Transverse colon (tissue), 4 donors: ENCODE measurements around the gene CXCL1. TPM values are rescaled to one million over a fixed set of nuclear protein-coding genes. Genes with fewer than 3 reads are reported as not detected.
A peak's percentile ranks its signal among the peaks of the same experiment; 100 is the strongest.
"Not testable (repeated sequence)": the region's sequence is repeated elsewhere in the genome, so short reads cannot be mapped to it uniquely, and the experiment has no call there.

Experiments
- DNase-seq: peaks from one replicate; pipeline ENCODE4 v3.0.0-alpha.2; 2019
- H3K27ac ChIP-seq, 4 donors: fragments of 200-600 bp; sonication (generic); 2 replicates each; pipeline ENCODE4 v1.5.1; 2016 to 2018; ENCODE audit warnings: inconsistent platforms in 4 of 4
- H3K27me3 ChIP-seq: fragments of 200-600 bp; sonication (generic); 2 replicates; pipeline ENCODE4 v1.5.1; 2017; ENCODE audit warnings: inconsistent platforms
- H3K36me3 ChIP-seq, 4 donors: fragments of 200-600 bp; sonication (generic); 2 replicates each; pipeline ENCODE4 v1.5.1; 2017 to 2019; ENCODE audit warnings: inconsistent platforms in 4 of 4
- H3K4me1 ChIP-seq, 4 donors: fragments of 200-600 bp; sonication (generic); 2 replicates each; pipeline ENCODE4 v1.5.1; 2017 to 2020; ENCODE audit warnings: inconsistent platforms in 4 of 4
- H3K4me3 ChIP-seq, 4 donors: fragments of 200-600 bp; sonication (generic); 1 replicate in 1 of 4; 2 replicates in 3 of 4; pipeline versions ENCODE4 v1.5.1 to v1.6.1; 2017 to 2019; ENCODE audit warnings: inconsistent platforms in 4 of 4
- H3K9me3 ChIP-seq, 2 donors: fragments of 200-600 bp; sonication (generic); 2 replicates each; pipeline ENCODE4 v1.5.1; 2017 to 2019; ENCODE audit warnings: inconsistent platforms in 2 of 2
- EP300 ChIP-seq: sonication (generic); formaldehyde crosslinking; IDR thresholded peaks from one replicate; pipeline ENCODE4 v1.6.1; 2017; ENCODE audit warnings: antibody characterized with exemption, low read depth
- POLR2A ChIP-seq: fragments of 450-650 bp; IDR thresholded peaks from one replicate; pipeline ENCODE4 v1.6.1; 2016; ENCODE audit warnings: antibody characterized with exemption, mild to moderate bottlenecking, moderate library complexity
- POLR2AphosphoS5 ChIP-seq, 3 donors: sonication (generic); formaldehyde crosslinking; IDR thresholded peaks; one replicate each; pipeline ENCODE4 v1.6.1; 2016; ENCODE audit warnings: antibody characterized with exemption in 3 of 3
- WGBS, 2 donors: methylation state at CpG; one replicate each; pipeline ENCODE4 v1.1.5; 2018; ENCODE audit warnings: low coverage in 1 of 2; 5-methylcytosine and 5-hydroxymethylcytosine counted together
- in situ Hi-C, 4 donors: fragments of 200-750 bp; cut with MboI; loops; one replicate each; pipeline versions ENCODE4 v1.15.0 to v1.15.1; 2017; ENCODE audit warnings: low sequenced_read_pairs in 3 of 4, low pct_ligation_motif_present in 1 of 4, low pct_unique_long_range_greater_than_20kb in 1 of 4
- intact Hi-C: fragments of 100-400 bp; cut with DNase I; formaldehyde crosslinking; loops from one replicate; pipeline ENCODE4 v1.15.1; 2023; ENCODE audit warnings: low total_unique reads
- total RNA-seq, 4 donors: library from RNA; depleted of rRNA; stranded (reverse); fragments of >200 nt; gene quantifications; one replicate each; pipeline ENCODE4 v1.1.0, GENCODE V29; 2016
- TF ChIP-seq, protein P1 (sequence below), 5 experiments: fragments of 200-600 bp in 3 of 5; fragments of 450-650 bp in 2 of 5; sonication (generic) in 3 of 5; IDR thresholded peaks; 1 replicate in 2 of 5; 2 replicates in 3 of 5; pipeline ENCODE4 v1.5.1; 2016 to 2017; ENCODE audit warnings: antibody characterized with exemption in 5 of 5, inconsistent platforms in 3 of 5, mild to moderate bottlenecking in 2 of 5, moderate library complexity in 1 of 5

The CXCL1 gene
- total RNA-seq, 4 donors from 2014 or later: 1.00 to 36.3 (median 15.4) TPM

DNA sequence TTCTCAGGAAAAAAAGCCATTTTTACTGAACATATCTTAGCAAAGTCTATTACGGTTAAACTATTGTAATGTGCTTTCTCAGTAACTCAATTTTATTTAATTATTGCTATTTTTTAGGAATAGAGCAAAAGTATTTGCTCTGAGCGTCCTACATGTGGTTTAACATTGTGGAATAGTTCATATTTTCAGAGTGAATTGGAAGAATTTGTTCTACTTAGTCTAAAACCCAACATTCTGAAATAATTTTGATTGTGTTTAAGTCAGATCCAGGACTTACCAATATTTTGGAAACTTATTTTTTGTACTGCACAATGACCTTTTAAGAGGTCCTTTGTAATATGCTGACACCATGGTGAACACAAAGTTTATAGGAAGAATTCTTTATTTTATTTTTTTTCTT is 27.2 kb downstream of the CXCL1 start:
- TF ChIP-seq EP300 (no peak), POLR2A (no peak), POLR2AphosphoS5 (IDR thresholded peaks at IDR 0.05) (no peak)
- TF ChIP-seq, protein P1, sequence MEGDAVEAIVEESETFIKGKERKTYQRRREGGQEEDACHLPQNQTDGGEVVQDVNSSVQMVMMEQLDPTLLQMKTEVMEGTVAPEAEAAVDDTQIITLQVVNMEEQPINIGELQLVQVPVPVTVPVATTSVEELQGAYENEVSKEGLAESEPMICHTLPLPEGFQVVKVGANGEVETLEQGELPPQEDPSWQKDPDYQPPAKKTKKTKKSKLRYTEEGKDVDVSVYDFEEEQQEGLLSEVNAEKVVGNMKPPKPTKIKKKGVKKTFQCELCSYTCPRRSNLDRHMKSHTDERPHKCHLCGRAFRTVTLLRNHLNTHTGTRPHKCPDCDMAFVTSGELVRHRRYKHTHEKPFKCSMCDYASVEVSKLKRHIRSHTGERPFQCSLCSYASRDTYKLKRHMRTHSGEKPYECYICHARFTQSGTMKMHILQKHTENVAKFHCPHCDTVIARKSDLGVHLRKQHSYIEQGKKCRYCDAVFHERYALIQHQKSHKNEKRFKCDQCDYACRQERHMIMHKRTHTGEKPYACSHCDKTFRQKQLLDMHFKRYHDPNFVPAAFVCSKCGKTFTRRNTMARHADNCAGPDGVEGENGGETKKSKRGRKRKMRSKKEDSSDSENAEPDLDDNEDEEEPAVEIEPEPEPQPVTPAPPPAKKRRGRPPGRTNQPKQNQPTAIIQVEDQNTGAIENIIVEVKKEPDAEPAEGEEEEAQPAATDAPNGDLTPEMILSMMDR (IDR thresholded peaks at IDR 0.05): no peak
- no peak for DNase-seq
- Histone ChIP-seq H3K4me1 (peaks cover 0 to 20% (median 15%) of the 10 kb centered on the region in 4 donors), H3K27ac (peak overlapping the region in 2 of 4 donors; percentile 67 to 75), H3K27me3 (no peaks in the 10 kb centered on the region), H3K36me3 (no peaks in the 10 kb centered on the region), H3K9me3 (no peaks in the 10 kb centered on the region), H3K4me3 (no peak overlapping the region)
- 63 to 86% methylated on average over 2 of the region's 2 CpGs for WGBS, 2 donors
- intact Hi-C loops (no loop called here), in situ Hi-C loops (no loop called here)

DNA sequence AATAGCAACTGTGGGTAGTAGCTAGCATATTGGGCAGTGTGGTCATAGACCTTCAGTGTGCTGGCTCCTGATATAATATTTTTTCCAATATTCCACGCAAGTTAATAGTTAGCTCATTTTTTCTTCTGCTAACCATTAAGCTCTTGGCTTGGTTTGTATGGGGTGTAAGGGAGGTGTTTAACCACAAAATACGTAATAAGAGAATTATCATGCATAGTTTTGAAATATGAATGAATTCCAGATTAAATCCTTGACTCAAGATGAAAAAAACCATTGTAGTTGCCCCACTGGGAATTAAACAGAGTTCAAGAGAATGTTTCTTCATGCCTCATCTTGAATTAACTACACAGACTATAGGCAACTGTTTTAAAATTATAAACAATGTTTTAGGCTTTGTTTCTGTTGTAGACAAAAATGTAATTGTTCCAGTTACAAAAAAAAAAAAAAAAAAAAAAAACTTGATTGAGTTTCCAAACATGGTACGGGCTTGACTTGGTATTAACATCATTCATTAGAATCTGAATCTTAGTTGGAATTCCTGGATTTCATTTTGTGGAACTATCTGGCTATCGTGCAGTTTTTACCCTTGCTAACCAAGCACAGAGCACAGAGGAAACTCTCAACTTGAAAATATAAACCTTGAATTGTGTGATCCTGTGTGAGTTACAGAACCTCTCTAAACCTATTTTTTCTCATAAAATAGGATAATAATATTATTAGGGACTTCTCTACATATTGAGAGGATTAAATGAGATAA is 28.4 kb downstream of the CXCL1 start:
- no peaks in the 10 kb centered on the region for H3K9me3 ChIP-seq
- peaks cover 0 to 20% (median 14%) of the 10 kb centered on the region in 4 donors for H3K4me1 ChIP-seq
- H3K27me3 ChIP-seq: no peaks in the 10 kb centered on the region
- intact Hi-C loops: no loop called here
- WGBS, 2 donors: 71 to 83% methylated on average over 4 of the region's 4 CpGs
- in situ Hi-C loops: no loop called here
- H3K4me3 ChIP-seq: no peak overlapping the region
- no peak overlapping the region for H3K27ac ChIP-seq
- TF ChIP-seq, protein P1 (IDR thresholded peaks at IDR 0.05): no peak
- no peak for TF ChIP-seq POLR2A
- TF ChIP-seq POLR2AphosphoS5 (IDR thresholded peaks at IDR 0.05): no peak
- TF ChIP-seq EP300: no peak
- H3K36me3 ChIP-seq: no peaks in the 10 kb centered on the region
- DNase-seq: no peak

DNA sequence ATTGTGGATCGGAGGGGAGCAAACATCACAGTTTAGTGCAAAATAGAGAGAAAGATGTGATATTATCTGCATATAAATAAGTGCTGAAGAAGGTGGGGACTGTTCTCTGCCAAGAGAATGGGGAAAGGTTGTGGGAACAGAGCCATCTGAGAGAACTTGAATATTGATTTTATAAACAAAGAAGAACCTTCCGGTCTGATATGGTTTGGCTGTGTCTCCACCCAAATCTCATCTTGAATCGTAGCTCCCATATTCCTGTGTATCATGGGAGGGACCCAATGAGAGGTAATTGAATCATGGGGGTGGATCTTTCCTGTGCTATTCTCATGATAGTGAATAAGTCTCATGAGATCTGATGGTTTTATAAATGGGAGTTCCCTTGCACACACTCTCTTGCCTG is 30.1 kb downstream of the CXCL1 start:
- DNase-seq, H3K9me3 ChIP-seq: not testable (repeated sequence)
- 59 to 89% methylated on average over 3 of the region's 3 CpGs for WGBS, 2 donors

DNA sequence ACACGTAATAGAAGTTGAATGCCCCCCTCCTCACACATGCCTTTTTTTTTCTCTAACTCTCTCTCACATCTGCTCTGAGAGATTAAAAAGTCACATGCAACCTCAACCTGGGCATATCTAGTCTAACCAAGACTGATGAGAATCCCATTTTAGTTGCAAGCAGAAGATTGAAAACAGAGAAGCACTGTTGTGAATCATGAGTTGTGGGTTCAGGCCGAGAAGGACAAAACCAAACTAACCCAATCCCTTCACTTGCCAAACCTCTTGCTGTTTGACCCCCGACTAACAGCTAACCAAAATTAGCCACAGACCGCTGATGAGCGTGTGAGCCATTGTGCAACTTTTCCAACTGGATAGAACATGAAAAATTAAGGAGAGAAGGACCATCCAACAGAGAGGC is 31.8 kb downstream of the CXCL1 start:
- H3K27me3 ChIP-seq: no peaks in the 10 kb centered on the region
- WGBS, 2 donors: 71 to 79% methylated on average over 4 to 5 of the region's 5 CpGs
- no peak overlapping the region for H3K27ac ChIP-seq
- no peak overlapping the region for H3K4me3 ChIP-seq
- intact Hi-C loops (no loop called here), in situ Hi-C loops (no loop called here)
- DNase-seq: no peak
- H3K36me3 ChIP-seq: no peaks in the 10 kb centered on the region
- peaks cover 0 to 5% (median 2%) of the 10 kb centered on the region in 4 donors for H3K4me1 ChIP-seq
- no peaks in the 10 kb centered on the region for H3K9me3 ChIP-seq
- TF ChIP-seq, protein P1 (IDR thresholded peaks at IDR 0.05): no peak
- no peak for TF ChIP-seq EP300
- TF ChIP-seq POLR2A: no peak
- TF ChIP-seq POLR2AphosphoS5 (IDR thresholded peaks at IDR 0.05): no peak

More for the DNA sequence above, 30.1 kb downstream of the CXCL1 start:
- peaks cover 0 to 18% (median 12%) of the 10 kb centered on the region in 4 donors for H3K4me1 ChIP-seq
- in situ Hi-C loops, H3K27ac ChIP-seq, H3K4me3 ChIP-seq, H3K36me3 ChIP-seq, intact Hi-C loops, H3K27me3 ChIP-seq: not testable (repeated sequence)
